K562 (cell line): ENCODE measurements around the gene SERGEF. TPM values are rescaled to one million over a fixed set of nuclear protein-coding genes. Genes with fewer than 3 reads are reported as not detected.

Experiments used
- ATAC-seq: fragments of 200-7000 bp; cut with Tn5 transposase; 3 replicates; pipeline ENCODE4 v1.9.1; 2020; ENCODE audit warnings: moderate library complexity
- BruUV-seq: library from RNA; stranded (reverse); fragments of 400-500 nt; replicated peaks from 2 replicates; lab custom pipeline; 2021; lab: Mats Ljungman, UMichigan
- CTCF ChIA-PET: fragments of 300-600 bp; formaldehyde crosslinking; extraction: SDS; loops from one replicate; lab custom pipeline; 2021; ENCODE audit warnings: low intra/inter-chr PET ratio; lab: Yijun Ruan, JAX
- POLR2A ChIA-PET: fragments of 300-600, 350-650 bp; sonication (Branson Sonifier 250); formaldehyde crosslinking; extraction: SDS; loops from one replicate; lab custom pipeline; 2021; ENCODE audit warnings: antibody characterized with exemption, inconsistent platforms; lab: Yijun Ruan, JAX
- DNase-seq, 4 experiments: peaks; one replicate each; pipeline versions ENCODE4 v3.0.0 to v3.0.0-alpha.2; 2011 to 2018; ENCODE audit warnings: low spot score in 3 of 4, mixed read lengths in 3 of 4; ENCODE audit errors: extremely low read depth in 1 of 4
- FAIRE-seq: peaks from 2 replicates; lab custom pipeline; 2011; peaks lifted over from hg19 to GRCh38; lab: Jason Lieb, UNC
- H2AFZ ChIP-seq: 2 replicates; pipeline ENCODE4 v1.6.0; 2011; ENCODE audit warnings: low read depth, low read length, control low read depth, inconsistent platforms
- H3K27ac ChIP-seq: fragments of 200-600 bp; 3 replicates; pipeline ENCODE4 v1.8.0; 2011; ENCODE audit warnings: low read depth, mild to moderate bottlenecking, control low read depth, inconsistent platforms, low read length, moderate library complexity, mixed read lengths; ENCODE audit errors: extremely low read depth
- H3K27me3 ChIP-seq, 2 experiments: fragments of 300-600 bp in 1 of 2; 2 replicates in 1 of 2; 3 replicates in 1 of 2; pipeline versions ENCODE4 v1.6.0 to v1.8.0; 2011; ENCODE audit warnings: inconsistent platforms in 2 of 2, low read length in 2 of 2, mild to moderate bottlenecking in 1 of 2, mixed read lengths in 1 of 2, moderate library complexity in 1 of 2; ENCODE audit not compliant: control insufficient read depth in 2 of 2, insufficient read depth in 2 of 2
- H3K36me3 ChIP-seq: fragments of 300-600 bp; 3 replicates; pipeline ENCODE4 v1.8.0; 2011; ENCODE audit warnings: mild to moderate bottlenecking, low read length, inconsistent platforms; ENCODE audit not compliant: control insufficient read depth, insufficient read depth
- H3K4me1 ChIP-seq, 2 experiments: fragments of 200-600 bp in 1 of 2; replicated peaks in 1 of 2; 2 replicates in 1 of 2; 3 replicates in 1 of 2; pipeline versions ENCODE4 v1.5.1 to v1.8.0; 2011; ENCODE audit warnings: inconsistent platforms in 2 of 2, low read length in 2 of 2, mild to moderate bottlenecking in 1 of 2, mixed read lengths in 1 of 2, moderate library complexity in 1 of 2; ENCODE audit not compliant: control insufficient read depth in 2 of 2, insufficient read depth in 2 of 2
- H3K4me2 ChIP-seq: 2 replicates; pipeline ENCODE4 v1.6.1; 2011; ENCODE audit warnings: low read length, control low read depth, inconsistent platforms, mixed read lengths; ENCODE audit not compliant: insufficient read depth
- H3K4me3 ChIP-seq: fragments of 200-600 bp; sonication (generic), shearing (Covaris generic); 2 replicates; pipeline ENCODE4 v1.5.1; 2016; ENCODE audit warnings: control low read depth, inconsistent platforms
- H3K79me2 ChIP-seq: fragments of 200-600 bp; 3 replicates; pipeline ENCODE4 v1.8.0; 2011; ENCODE audit warnings: low read length, inconsistent platforms; ENCODE audit not compliant: control insufficient read depth, insufficient read depth
- H3K9ac ChIP-seq, 2 experiments: 2 replicates each; pipeline versions ENCODE4 v1.6.0 to v1.6.1; 2011; ENCODE audit warnings: low read depth in 2 of 2, low read length in 2 of 2, control low read depth in 1 of 2, inconsistent platforms in 1 of 2, mild to moderate bottlenecking in 1 of 2, mixed read lengths in 1 of 2; ENCODE audit not compliant: insufficient read depth in 1 of 2
- H3K9me1 ChIP-seq: one replicate; pipeline ENCODE4 v1.6.0; 2011; ENCODE audit warnings: inconsistent platforms, mild to moderate bottlenecking, low read length, moderate library complexity; ENCODE audit not compliant: control insufficient read depth, insufficient read depth
- H3K9me3 ChIP-seq: replicated peaks from 2 replicates; pipeline ENCODE4 v1.5.1; 2011; ENCODE audit warnings: low read depth, low read length, inconsistent platforms; ENCODE audit not compliant: control insufficient read depth, insufficient read depth
- H4K20me1 ChIP-seq: replicated peaks from 2 replicates; pipeline ENCODE4 v1.6.1; 2011; ENCODE audit warnings: low read length, inconsistent platforms, mixed read lengths; ENCODE audit not compliant: control insufficient read depth, insufficient read depth
- BHLHE40 ChIP-seq: IDR thresholded peaks from 2 replicates; pipeline ENCODE4 v1.6.1; 2011; ENCODE audit warnings: low read length, improper control_type of control experiment
- C11orf30 ChIP-seq: fragments of 450-650 bp; IDR thresholded peaks from 2 replicates; pipeline ENCODE4 v1.6.1; 2016; ENCODE audit warnings: low read depth, mild to moderate bottlenecking
- CBFB ChIP-seq: sonication (generic); formaldehyde crosslinking; IDR thresholded peaks from 2 replicates; pipeline ENCODE4 v1.4.0; 2020; ENCODE audit warnings: mild to moderate bottlenecking, missing genetic modification reagents
- HIVEP1 ChIP-seq: fragments of 250-450 bp; sonication (Bioruptor Pico); IDR thresholded peaks from 2 replicates; pipeline ENCODE4 v1.4.0; 2020; ENCODE audit warnings: mild to moderate bottlenecking
- KLF16 ChIP-seq: IDR thresholded peaks from 2 replicates; pipeline ENCODE4 v1.6.1; 2016; ENCODE audit warnings: antibody characterized with exemption
- NCOR1 ChIP-seq: fragments of 450-650 bp; IDR thresholded peaks from 2 replicates; pipeline ENCODE4 v1.6.1; 2016; ENCODE audit warnings: mild to moderate bottlenecking, moderate library complexity
- NELFE ChIP-seq: IDR thresholded peaks from 2 replicates; pipeline ENCODE4 v1.6.1; 2011; ENCODE audit warnings: mild to moderate bottlenecking; ENCODE audit not compliant: insufficient read depth, insufficient read length
- PHF8 ChIP-seq: fragments of 200-600 bp; sonication (generic); IDR thresholded peaks from 2 replicates; pipeline ENCODE4 v1.6.1; 2012; ENCODE audit warnings: mixed run types, mild to moderate bottlenecking, inconsistent platforms, low read length, moderate library complexity, borderline replicate concordance
- POLR2G ChIP-seq: fragments of 200-400 bp; formaldehyde crosslinking; IDR thresholded peaks from 2 replicates; pipeline ENCODE4 v1.6.1; 2017; ENCODE audit warnings: low read depth, mild to moderate bottlenecking, antibody characterized with exemption, low read length, moderate library complexity
- SMAD4 ChIP-seq: fragments of 250-450 bp; sonication (Bioruptor Pico); conservative IDR thresholded peaks from 2 replicates; pipeline ENCODE4 v1.8.0; 2021; ENCODE audit warnings: inconsistent platforms, mild to moderate bottlenecking, moderate library complexity
- ZFP30 ChIP-seq: fragments of 250-450 bp; sonication (Bioruptor Pico); IDR thresholded peaks from 2 replicates; pipeline ENCODE4 v1.8.0; 2022; ENCODE audit warnings: moderate library complexity, mild to moderate bottlenecking, inconsistent platforms, borderline replicate concordance
- WGBS: fragments of 100-300 bp; shearing (Covaris generic); methylation state at CpG from one replicate; pipeline ENCODE4 v1.1.6; 2016; ENCODE audit warnings: low coverage, mixed read lengths; ENCODE audit not compliant: insufficient coverage; ENCODE audit errors: missing lambda C conversion rate; 5-methylcytosine and 5-hydroxymethylcytosine counted together
- in situ Hi-C: fragments of 300-500 bp; cut with MboI; formaldehyde crosslinking; loops from 4 replicates; pipeline ENCODE4 v1.15.0; 2018; ENCODE audit warnings: inconsistent platforms, mixed read lengths
- intact Hi-C: fragments of 100-400 bp; cut with micrococcal nuclease; formaldehyde crosslinking; loops from 2 replicates; pipeline ENCODE4 v1.14.2; 2022
- polyA plus RNA-seq, 8 experiments: library from polyadenylated mRNA; depleted of rRNA in 4 of 8; stranded (reverse) in 5 of 8; unstranded in 3 of 8; fragments of >200 nt; fragmentation: Nextera tagmentation in 2 of 8; fragmentation: Illumina TruSeq in 1 of 8; extraction: Ambion mirVana in 2 of 8; extraction: Trizol in 1 of 8; gene quantifications; 2 replicates each; pipeline versions ENCODE4 v1.2.1 to v1.2.3, GENCODE V29; 2011 to 2014; ENCODE audit warnings: inconsistent platforms in 1 of 8, missing spikeins in 1 of 8
- total RNA-seq, 7 experiments: library from RNA; depleted of rRNA in 6 of 7; stranded (reverse); fragments of >200 nt in 6 of 7; fragmentation: Illumina TruSeq in 2 of 7; extraction: Trizol in 2 of 7; gene quantifications; 2 replicates each; pipeline versions ENCODE4 v1.2.1 to v1.2.3, GENCODE V29; 2011 to 2021; ENCODE audit warnings: low replicate concordance in 1 of 7
- TF ChIP-seq, protein P1 (sequence below): sonication (generic); formaldehyde crosslinking; IDR thresholded peaks from 2 replicates; pipeline ENCODE4 v1.8.0; 2022; ENCODE audit warnings: missing genetic modification reagents, mild to moderate bottlenecking, moderate library complexity, borderline replicate concordance
- TF ChIP-seq, protein P2 (sequence below): fragments of 200-800 bp; sonication (Bioruptor generic); IDR thresholded peaks from 2 replicates; pipeline ENCODE4 v1.6.1; 2017; ENCODE audit warnings: missing genetic modification characterization, missing compliant biosample characterization

SERGEF gene
- total and polyA plus RNA-seq, 9 of the 15 experiments (the other 6 are each of a cell fraction or from before 2014, with no cell fraction given), result 10.2 to 28.0 (median 19.9) TPM

DNA sequence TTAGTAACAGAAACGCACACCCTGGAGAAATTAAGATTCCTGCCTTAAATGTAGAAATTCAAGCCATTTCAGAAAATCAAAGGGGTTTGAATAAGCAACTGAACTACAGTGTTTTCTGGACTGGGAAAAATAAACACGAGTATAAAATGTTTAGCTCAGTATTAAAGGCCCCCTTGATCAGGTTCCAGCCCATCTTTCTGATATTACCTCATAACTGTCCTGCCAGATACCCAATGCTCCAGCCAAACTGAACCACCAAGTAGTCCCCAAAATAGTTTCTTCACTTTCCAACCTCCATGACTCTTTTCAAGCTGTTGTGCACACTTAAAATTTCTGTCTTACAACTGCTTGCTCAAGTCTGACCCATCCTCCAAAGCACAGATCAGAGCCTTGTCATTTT, 54.4 kb downstream of the SERGEF start:
- H4K20me1 ChIP-seq, result no peaks in the 10 kb centered on the region
- no peaks in the 10 kb centered on the region for H3K27me3 ChIP-seq
- ChIA-PET POLR2A (interaction anchor here (1.3 kb wide), 1 partner anchor 9 kb away, joined by 5 read pairs; no protein-coding TSS in a partner anchor), CTCF (no interaction called here)
- ATAC-seq (no peak), FAIRE-seq (no peak), DNase-seq (no peak)
- 43% methylated on average over 2 of the region's 2 CpGs for WGBS
- intact Hi-C loops, result no loop called here
- no peaks in the 10 kb centered on the region for H3K9me1 ChIP-seq
- H3K9ac ChIP-seq, result no peak overlapping the region
- no peak overlapping the region for H3K4me2 ChIP-seq
- H3K4me3 ChIP-seq, result no peak overlapping the region
- in situ Hi-C loops, result no loop called here
- no peaks in the 10 kb centered on the region for H3K4me1 ChIP-seq
- no peaks in the 10 kb centered on the region for H3K9me3 ChIP-seq
- no TSS peak for BruUV-seq
- H2AFZ ChIP-seq, result no peak overlapping the region
- TF ChIP-seq ZFP30 (CRISPR knock-in tag) (no peak), CBFB (CRISPR knock-in tag) (no peak), HIVEP1 (CRISPR knock-in tag) (no peak), KLF16 (no peak), C11orf30 (no peak), POLR2G (no peak), NCOR1 (no peak), SMAD4 (no peak), PHF8 (no peak), BHLHE40 (no peak), NELFE (no peak)
- TF ChIP-seq, protein P1, sequence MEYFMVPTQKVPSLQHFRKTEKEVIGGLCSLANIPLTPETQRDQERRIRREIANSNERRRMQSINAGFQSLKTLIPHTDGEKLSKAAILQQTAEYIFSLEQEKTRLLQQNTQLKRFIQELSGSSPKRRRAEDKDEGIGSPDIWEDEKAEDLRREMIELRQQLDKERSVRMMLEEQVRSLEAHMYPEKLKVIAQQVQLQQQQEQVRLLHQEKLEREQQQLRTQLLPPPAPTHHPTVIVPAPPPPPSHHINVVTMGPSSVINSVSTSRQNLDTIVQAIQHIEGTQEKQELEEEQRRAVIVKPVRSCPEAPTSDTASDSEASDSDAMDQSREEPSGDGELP (CRISPR knock-in tag), result no peak
- TF ChIP-seq, protein P2, sequence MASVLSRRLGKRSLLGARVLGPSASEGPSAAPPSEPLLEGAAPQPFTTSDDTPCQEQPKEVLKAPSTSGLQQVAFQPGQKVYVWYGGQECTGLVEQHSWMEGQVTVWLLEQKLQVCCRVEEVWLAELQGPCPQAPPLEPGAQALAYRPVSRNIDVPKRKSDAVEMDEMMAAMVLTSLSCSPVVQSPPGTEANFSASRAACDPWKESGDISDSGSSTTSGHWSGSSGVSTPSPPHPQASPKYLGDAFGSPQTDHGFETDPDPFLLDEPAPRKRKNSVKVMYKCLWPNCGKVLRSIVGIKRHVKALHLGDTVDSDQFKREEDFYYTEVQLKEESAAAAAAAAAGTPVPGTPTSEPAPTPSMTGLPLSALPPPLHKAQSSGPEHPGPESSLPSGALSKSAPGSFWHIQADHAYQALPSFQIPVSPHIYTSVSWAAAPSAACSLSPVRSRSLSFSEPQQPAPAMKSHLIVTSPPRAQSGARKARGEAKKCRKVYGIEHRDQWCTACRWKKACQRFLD (CRISPR knock-in tag), result no peak
- no peaks in the 10 kb centered on the region for H3K79me2 ChIP-seq
- no peak overlapping the region for H3K27ac ChIP-seq
- H3K36me3 ChIP-seq, result peaks cover 16% of the 10 kb centered on the region; the same call in 2 of the 3 replicates
